H1 (cell line): ENCODE data around the gene ARHGAP6. TPM values are rescaled to one million over a fixed set of nuclear protein-coding genes. Genes with fewer than 3 reads are reported as not detected.

ENCODE experiments used
- CTCF ChIA-PET: fragments of 300-600 bp; sonication (Branson Sonifier 250); formaldehyde crosslinking; loops from one replicate; lab custom pipeline; 2021; ENCODE audit not compliant: partially characterized antibody; lab: Charles Lee
- POLR2A ChIA-PET: fragments of 300-600 bp; sonication (Branson Sonifier 250); formaldehyde crosslinking; loops from one replicate; lab custom pipeline; 2021; ENCODE audit warnings: inconsistent platforms; ENCODE audit not compliant: partially characterized antibody; lab: Charles Lee
- DNase-seq, 2 experiments: peaks; one replicate each; pipeline versions ENCODE4 v3.0.0 to v3.0.0-alpha.2; 2010 to 2022; ENCODE audit warnings: low spot score in 2 of 2, low read depth in 1 of 2, mixed read lengths in 1 of 2
- FAIRE-seq: peaks from 2 replicates; lab custom pipeline; 2011; peaks lifted over from hg19 to GRCh38; lab: Jason Lieb, UNC
- H2AFZ ChIP-seq: 2 replicates; pipeline ENCODE4 v1.8.1; 2012; ENCODE audit warnings: low read length, inconsistent platforms
- H2AK5ac ChIP-seq: 2 replicates; pipeline ENCODE4 v1.6.1; 2013; ENCODE audit warnings: low read depth, low read length
- H2BK120ac ChIP-seq: replicated peaks from 2 replicates; pipeline ENCODE3; 2013; ENCODE audit warnings: low read depth, low read length, inconsistent platforms
- H2BK12ac ChIP-seq: 2 replicates; pipeline ENCODE4 v1.6.1; 2013; ENCODE audit warnings: low read depth, low read length
- H2BK15ac ChIP-seq: 2 replicates; pipeline ENCODE4 v1.6.1; 2013; ENCODE audit warnings: low read length
- H2BK20ac ChIP-seq: 2 replicates; pipeline ENCODE4 v1.6.1; 2013; ENCODE audit warnings: low read length
- H2BK5ac ChIP-seq: 2 replicates; pipeline ENCODE4 v1.6.1; 2013; ENCODE audit warnings: low read depth, low read length
- H3K14ac ChIP-seq: 2 replicates; pipeline ENCODE4 v1.6.1; 2013; ENCODE audit warnings: inconsistent platforms; ENCODE audit not compliant: insufficient read length
- H3K18ac ChIP-seq: 2 replicates; pipeline ENCODE4 v1.6.1; 2013; ENCODE audit warnings: low read length; ENCODE audit errors: extremely low read depth
- H3K23ac ChIP-seq: 2 replicates; pipeline ENCODE4 v1.6.1; 2013; ENCODE audit warnings: inconsistent platforms; ENCODE audit not compliant: insufficient read length
- H3K23me2 ChIP-seq: 2 replicates; pipeline ENCODE4 v1.6.1; 2013; ENCODE audit warnings: low read depth, low read length
- H3K27ac ChIP-seq: 2 replicates; pipeline ENCODE4 v1.6.1; 2011; ENCODE audit warnings: low read depth, low read length, inconsistent platforms
- H3K27me3 ChIP-seq, 4 experiments: replicated peaks in 1 of 4; 1 replicate in 1 of 4; 2 replicates in 3 of 4; pipeline versions ENCODE4 v1.6.1 to v1.8.1; 2011 to 2013; ENCODE audit warnings: low read length in 3 of 4, mild to moderate bottlenecking in 3 of 4, inconsistent platforms in 2 of 4, mixed read lengths in 2 of 4, moderate library complexity in 1 of 4; ENCODE audit not compliant: control insufficient read depth in 3 of 4, insufficient read depth in 3 of 4; ENCODE audit errors: extremely low read depth in 1 of 4
- H3K36me3 ChIP-seq, 4 experiments: 2 replicates each; pipeline versions ENCODE4 v1.6.1 to v1.8.1; 2011 to 2013; ENCODE audit warnings: mild to moderate bottlenecking in 4 of 4, low read length in 3 of 4, moderate library complexity in 2 of 4, control low read depth in 1 of 4, inconsistent platforms in 1 of 4; ENCODE audit not compliant: insufficient read depth in 4 of 4, control insufficient read depth in 2 of 4
- H3K4ac ChIP-seq: replicated peaks from 2 replicates; pipeline ENCODE3; 2013; ENCODE audit warnings: low read length, low read depth, mixed read lengths, inconsistent platforms; ENCODE audit not compliant: insufficient read length
- H3K4me1 ChIP-seq, 4 experiments: replicated peaks in 1 of 4; 1 replicate in 1 of 4; 2 replicates in 3 of 4; pipeline versions ENCODE4 v1.6.1 to v1.8.1; 2011 to 2013; ENCODE audit warnings: low read length in 3 of 4, inconsistent platforms in 2 of 4, mixed read lengths in 1 of 4; ENCODE audit not compliant: insufficient read depth in 4 of 4, control insufficient read depth in 3 of 4
- H3K4me2 ChIP-seq, 2 experiments: 2 replicates each; pipeline versions ENCODE4 v1.6.1 to v1.8.1; 2011 to 2013; ENCODE audit warnings: low read depth in 2 of 2, low read length in 2 of 2, control low read depth in 1 of 2, inconsistent platforms in 1 of 2, mild to moderate bottlenecking in 1 of 2; ENCODE audit not compliant: insufficient read depth in 1 of 2
- H3K4me3 ChIP-seq, 4 experiments: fragments of 200-600, 300-600 bp in 1 of 4; sonication (generic), shearing (Covaris generic), sonication (Bioruptor Twin) in 1 of 4; 2 replicates each; pipeline versions ENCODE4 v1.5.1 to v1.8.1; 2011 to 2016; ENCODE audit warnings: low read length in 4 of 4, low read depth in 3 of 4, control low read depth in 2 of 4, inconsistent platforms in 2 of 4, mild to moderate bottlenecking in 2 of 4, mixed read lengths in 1 of 4, moderate library complexity in 1 of 4; ENCODE audit not compliant: insufficient read depth in 2 of 4; ENCODE audit errors: extremely low read depth in 1 of 4
- H3K56ac ChIP-seq: replicated peaks from 2 replicates; pipeline ENCODE3; 2013; ENCODE audit warnings: low read depth, mild to moderate bottlenecking, mixed read lengths, low read length, inconsistent platforms; ENCODE audit not compliant: insufficient read length
- H3K79me1 ChIP-seq: 2 replicates; pipeline ENCODE4 v1.6.1; 2013; ENCODE audit warnings: low read depth, low read length, control low read depth
- H3K79me2 ChIP-seq, 2 experiments: 2 replicates each; pipeline versions ENCODE4 v1.6.1 to v1.8.1; 2012 to 2013; ENCODE audit warnings: low read length in 2 of 2, mild to moderate bottlenecking in 2 of 2, inconsistent platforms in 1 of 2; ENCODE audit not compliant: insufficient read depth in 2 of 2, control insufficient read depth in 1 of 2
- H3K9ac ChIP-seq, 4 experiments: replicated peaks in 1 of 4; 1 replicate in 1 of 4; 2 replicates in 3 of 4; pipeline versions ENCODE4 v1.6.1 to v1.8.1; 2011 to 2013; ENCODE audit warnings: low read depth in 3 of 4, low read length in 3 of 4, control low read depth in 2 of 4, mild to moderate bottlenecking in 2 of 4, moderate library complexity in 2 of 4, inconsistent platforms in 1 of 4; ENCODE audit errors: extremely low read depth in 1 of 4
- H3K9me3 ChIP-seq, 2 experiments: 2 replicates each; pipeline versions ENCODE4 v1.6.1 to v1.8.1; 2012 to 2013; ENCODE audit warnings: mild to moderate bottlenecking in 2 of 2, moderate library complexity in 2 of 2, control low read depth in 1 of 2, inconsistent platforms in 1 of 2, low read depth in 1 of 2, low read length in 1 of 2, mixed read lengths in 1 of 2; ENCODE audit not compliant: insufficient read depth in 2 of 2
- H4K20me1 ChIP-seq, 2 experiments: replicated peaks in 1 of 2; 2 replicates each; pipeline versions ENCODE3 to v1.8.1; 2011 to 2013; ENCODE audit warnings: inconsistent platforms in 2 of 2, low read length in 2 of 2, mild to moderate bottlenecking in 1 of 2; ENCODE audit not compliant: insufficient read depth in 2 of 2, control insufficient read depth in 1 of 2
- H4K5ac ChIP-seq: 2 replicates; pipeline ENCODE4 v1.6.1; 2013; ENCODE audit warnings: low read length, low read depth, mixed read lengths, inconsistent platforms; ENCODE audit not compliant: insufficient read length
- H4K8ac ChIP-seq: 2 replicates; pipeline ENCODE4 v1.8.0; 2013; ENCODE audit warnings: mild to moderate bottlenecking, moderate library complexity, low read length, inconsistent platforms; ENCODE audit not compliant: insufficient read depth; ENCODE audit errors: extremely low read depth
- H4K91ac ChIP-seq: replicated peaks from 2 replicates; pipeline ENCODE3; 2013; ENCODE audit warnings: low read length, mixed read lengths, inconsistent platforms; ENCODE audit not compliant: insufficient read length
- ASH2L ChIP-seq: fragments of 200-600, 300-600 bp; sonication (generic); IDR thresholded peaks from one replicate; pipeline ENCODE4 v1.7.1; 2017; ENCODE audit warnings: low read length
- BRCA1 ChIP-seq: IDR thresholded peaks from 2 replicates; pipeline ENCODE4 v1.6.1; 2012; ENCODE audit warnings: low read depth, low read length, improper control_type of control experiment
- CEBPB ChIP-seq: IDR thresholded peaks from 2 replicates; pipeline ENCODE4 v1.6.1; 2012; ENCODE audit warnings: low read depth, low read length
- CHD2 ChIP-seq: IDR thresholded peaks from 2 replicates; pipeline ENCODE4 v1.6.1; 2012; ENCODE audit warnings: low read length, improper control_type of control experiment
- EP300 ChIP-seq, 2 experiments: IDR thresholded peaks; 1 replicate in 1 of 2; 2 replicates in 1 of 2; pipeline ENCODE4 v1.6.1; 2011 to 2012; ENCODE audit warnings: low read depth in 2 of 2, low read length in 2 of 2, mild to moderate bottlenecking in 2 of 2, borderline replicate concordance in 1 of 2, inconsistent platforms in 1 of 2, moderate library complexity in 1 of 2
- SP2 ChIP-seq: IDR thresholded peaks from 2 replicates; pipeline ENCODE4 v1.6.1; 2012; ENCODE audit warnings: mild to moderate bottlenecking, low read length, inconsistent platforms
- SP4 ChIP-seq: IDR thresholded peaks from 2 replicates; pipeline ENCODE4 v1.6.1; 2012; ENCODE audit warnings: low read length, inconsistent platforms
- TAF7 ChIP-seq: optimal IDR thresholded peaks from 2 replicates; pipeline ENCODE3; 2011; ENCODE audit warnings: low read depth, mild to moderate bottlenecking, inconsistent platforms, low read length, moderate library complexity, borderline replicate concordance
- TCF12 ChIP-seq: IDR thresholded peaks from 2 replicates; pipeline ENCODE4 v1.6.1; 2011; ENCODE audit warnings: low read depth, mild to moderate bottlenecking, low read length
- WGBS, 2 experiments: shearing (Covaris generic) in 1 of 2; methylation state at CpG; one replicate each; pipeline versions ENCODE4 v1.1.6 to v1.1.7; 2013 to 2015; ENCODE audit warnings: low lambda C conversion rate in 2 of 2, mixed read lengths in 2 of 2, inconsistent platforms in 1 of 2, low coverage in 1 of 2, missing lambda C conversion rate in 1 of 2; ENCODE audit not compliant: insufficient replicate concordance in 2 of 2, insufficient coverage in 1 of 2, insufficient read length in 1 of 2; ENCODE audit errors: extremely low coverage in 1 of 2, missing lambda C conversion rate in 1 of 2; 5-methylcytosine and 5-hydroxymethylcytosine counted together
- polyA plus RNA-seq, 7 experiments: library from polyadenylated mRNA; depleted of rRNA in 3 of 7; stranded (reverse) in 5 of 7; unstranded in 2 of 7; fragments of >200 nt in 5 of 7; fragments of 200-250 nt in 2 of 7; gene quantifications; 1 replicate in 5 of 7; 2 replicates in 1 of 7; 4 replicates in 1 of 7; pipeline versions ENCODE4 v1.2.1 to v1.2.3, GENCODE V29; 2011 to 2013; ENCODE audit warnings: missing spikeins in 2 of 7, mixed read lengths in 2 of 7
- total RNA-seq: library from RNA; stranded (reverse); fragmentation: NEBNext Ultra II Directional; extraction: Animal tissue kit (Norgen Biotek cat#: 25700); gene quantifications from 2 replicates; pipeline ENCODE4 v1.2.1, GENCODE V29; 2021

Gene ARHGAP6
- total and polyA plus RNA-seq, 2 of the 8 experiments (the other 6 are each of a cell fraction or from before 2014, with no cell fraction given), result 0.35 to 0.82 TPM

DNA sequence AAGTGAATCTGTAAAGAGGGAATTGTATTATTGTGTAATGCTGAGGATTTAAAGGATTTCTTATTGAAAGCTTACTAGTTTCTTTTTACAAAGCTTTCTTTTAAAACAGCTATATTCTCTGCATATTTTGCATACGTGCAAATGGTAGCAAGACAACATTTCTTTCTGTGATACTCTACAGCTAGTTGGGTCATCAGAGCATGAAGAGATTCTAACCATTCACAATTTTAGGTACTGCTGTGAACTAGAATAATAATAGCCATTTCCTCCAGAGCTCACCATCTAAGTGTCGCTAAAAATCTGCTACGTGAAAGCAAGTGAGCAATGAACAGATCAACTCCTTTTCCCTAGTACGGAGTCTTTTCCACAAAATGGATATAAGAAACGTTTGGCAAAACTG lies 37.3 kb downstream of the ARHGAP6 start:
- DNase-seq, result no peak
- Histone ChIP-seq H4K91ac (no peak overlapping the region), H3K9me3 (no peaks in the 10 kb centered on the region), H3K79me2 (no peaks in the 10 kb centered on the region), H3K79me1 (no peaks in the 10 kb centered on the region), H3K18ac (no peak overlapping the region), H2AK5ac (no peak overlapping the region), H4K5ac (no peak overlapping the region), H3K23me2 (no peaks in the 10 kb centered on the region), H3K27me3 (no peaks in the 10 kb centered on the region), H3K23ac (no peak overlapping the region), H2BK12ac (no peak overlapping the region), H3K4me3 (no peak overlapping the region), H3K4me1 (no peaks in the 10 kb centered on the region), H3K9ac (no peak overlapping the region)
- ChIA-PET POLR2A (no interaction called here), CTCF (interaction anchor here (0.6 kb wide), 1 partner anchor 1146 kb away, joined by 3 read pairs; no protein-coding TSS in a partner anchor)
- no peak for TF ChIP-seq SP4
- TF ChIP-seq EP300 (IDR thresholded peaks at IDR 0.05; ENCODE audit: borderline replicate concordance in 1 of 2, low read depth in 2 of 2, low read length in 2 of 2), result no peak
- no peak for TF ChIP-seq SP2
- TF ChIP-seq TCF12, result no peak
- TF ChIP-seq ASH2L, result no peak
- no peak for TF ChIP-seq TAF7
- no peak for TF ChIP-seq CEBPB
- no peak for TF ChIP-seq CHD2
- no peak for TF ChIP-seq BRCA1
- TF ChIP-seq, all 59 proteins: peak for 0
- no peak overlapping the region for H2BK5ac ChIP-seq
- H3K4me2 ChIP-seq, result no peak overlapping the region
- no peak overlapping the region for H3K4ac ChIP-seq
- no peak overlapping the region for H3K56ac ChIP-seq
- no peak for FAIRE-seq
- no peak overlapping the region for H2AFZ ChIP-seq
- H4K8ac ChIP-seq, result no peak overlapping the region
- no peak overlapping the region for H2BK15ac ChIP-seq
- H2BK120ac ChIP-seq, result no peak overlapping the region
- H3K36me3 ChIP-seq, result no peaks in the 10 kb centered on the region
- H2BK20ac ChIP-seq, result no peak overlapping the region
- no peak overlapping the region for H3K27ac ChIP-seq
- H3K14ac ChIP-seq, result no peak overlapping the region
- no peaks in the 10 kb centered on the region for H4K20me1 ChIP-seq
- WGBS, 2 experiments, result 94% methylated on average over 5 of the region's 5 CpGs; no CpG with 5 or more reads in 1 of the 2 experiments
